Measurements from ENCODE around the gene SF3A2. TPM values are rescaled to one million over a fixed set of nuclear protein-coding genes. Genes with fewer than 3 reads are reported as not detected.

SF3A2 gene
- total and polyA plus RNA-seq, 2 donors (not counting 3 experiments of a cell fraction or from before 2014, with no cell fraction given): 21.5 to 164 TPM

GRCh38 chr19:2260341-2260805 is 23.7 kb downstream of the SF3A2 start:
- Histone ChIP-seq H3K9me1 (replicated peaks; ENCODE audit: control insufficient read depth, extremely low read depth, insufficient read depth, low read length) (no peaks in the 10 kb centered on the region), H2AFZ (ENCODE audit: low read depth, low read length) (no peak overlapping the region), H3K4me3 (replicated peaks in 1 of 3; ENCODE audit: insufficient read depth in 1 of 3, low read depth in 1 of 3, low read length in 3 of 3) (no peak overlapping the region), H3K9ac (replicated peaks; ENCODE audit: extremely low read depth, insufficient read depth, low read length) (no peak overlapping the region), H3K79me2 (ENCODE audit: control insufficient read depth, insufficient read depth, low read length) (no peaks in the 10 kb centered on the region), H3K27me3 (ENCODE audit: control insufficient read depth in 2 of 2, insufficient read depth in 2 of 2, low read length in 2 of 2) (no peaks in the 10 kb centered on the region), H3K27ac (ENCODE audit: insufficient read depth, low read depth, low read length) (no peak overlapping the region), H4K20me1 (replicated peaks; ENCODE audit: control insufficient read depth, extremely low read depth, insufficient read depth, low read length) (no peaks in the 10 kb centered on the region), H3K4me2 (ENCODE audit: insufficient read depth, low read length) (no peak overlapping the region), H3K36me3 (ENCODE audit: control insufficient read depth in 2 of 2, extremely low read depth in 1 of 2, insufficient read depth in 2 of 2, low read length in 2 of 2) (no peaks in the 10 kb centered on the region), H3K9me3 (replicated peaks; ENCODE audit: control insufficient read depth, insufficient read depth, low read length) (no peaks in the 10 kb centered on the region), H3K4me1 (ENCODE audit: control insufficient read depth, extremely low read depth, insufficient read depth, low read length) (no peaks in the 10 kb centered on the region)
- intact Hi-C loops (cut with micrococcal nuclease) (no loop called here), dilution Hi-C loops (cut with MboI; ENCODE audit: extremely low pct_ligation_motif_present, low sequenced_read_pairs) (no loop called here)
- ChIA-PET POLR2A (no interaction called here), CTCF (interaction anchor here (1.2 to 3.0 kb wide), 7 partner anchors 9 to 377 kb away, joined by 3 to 40 read pairs (median 7); no protein-coding TSS in a partner anchor)
- DNase-seq (ENCODE audit: low read depth, low spot score): no peak
- TF ChIP-seq POLR2AphosphoS5 (IDR thresholded peaks at IDR 0.05; ENCODE audit: insufficient read depth, low read depth, low read length) (no peak), JUN (IDR thresholded peaks at IDR 0.05; ENCODE audit: borderline replicate concordance, insufficient read depth, insufficient read length, low read depth) (no peak), FOS (IDR thresholded peaks at IDR 0.05; ENCODE audit: borderline replicate concordance, insufficient read depth, low read length) (no peak), GATA2 (IDR thresholded peaks at IDR 0.05; ENCODE audit: insufficient read depth, insufficient read length, low read depth, low read length) (no peak), MYC (IDR thresholded peaks at IDR 0.05; ENCODE audit: low read depth, low read length) (no peak), EZH2 (IDR thresholded peaks at IDR 0.05; ENCODE audit: borderline replicate concordance, low read depth, low read length, severe bottlenecking) (no peak), POLR2A (IDR thresholded peaks at IDR 0.05; ENCODE audit: low read depth, low read length) (no peak)
- TF ChIP-seq, protein P1, sequence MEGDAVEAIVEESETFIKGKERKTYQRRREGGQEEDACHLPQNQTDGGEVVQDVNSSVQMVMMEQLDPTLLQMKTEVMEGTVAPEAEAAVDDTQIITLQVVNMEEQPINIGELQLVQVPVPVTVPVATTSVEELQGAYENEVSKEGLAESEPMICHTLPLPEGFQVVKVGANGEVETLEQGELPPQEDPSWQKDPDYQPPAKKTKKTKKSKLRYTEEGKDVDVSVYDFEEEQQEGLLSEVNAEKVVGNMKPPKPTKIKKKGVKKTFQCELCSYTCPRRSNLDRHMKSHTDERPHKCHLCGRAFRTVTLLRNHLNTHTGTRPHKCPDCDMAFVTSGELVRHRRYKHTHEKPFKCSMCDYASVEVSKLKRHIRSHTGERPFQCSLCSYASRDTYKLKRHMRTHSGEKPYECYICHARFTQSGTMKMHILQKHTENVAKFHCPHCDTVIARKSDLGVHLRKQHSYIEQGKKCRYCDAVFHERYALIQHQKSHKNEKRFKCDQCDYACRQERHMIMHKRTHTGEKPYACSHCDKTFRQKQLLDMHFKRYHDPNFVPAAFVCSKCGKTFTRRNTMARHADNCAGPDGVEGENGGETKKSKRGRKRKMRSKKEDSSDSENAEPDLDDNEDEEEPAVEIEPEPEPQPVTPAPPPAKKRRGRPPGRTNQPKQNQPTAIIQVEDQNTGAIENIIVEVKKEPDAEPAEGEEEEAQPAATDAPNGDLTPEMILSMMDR (IDR thresholded peaks at IDR 0.05; ENCODE audit: extremely low read depth in 1 of 2, insufficient read depth in 1 of 2, low read depth in 1 of 2, low read length in 2 of 2): no peak
- TF ChIP-seq, protein P2, sequence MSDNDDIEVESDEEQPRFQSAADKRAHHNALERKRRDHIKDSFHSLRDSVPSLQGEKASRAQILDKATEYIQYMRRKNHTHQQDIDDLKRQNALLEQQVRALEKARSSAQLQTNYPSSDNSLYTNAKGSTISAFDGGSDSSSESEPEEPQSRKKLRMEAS (IDR thresholded peaks at IDR 0.05; ENCODE audit: insufficient read depth, insufficient read length): no peak
- no peak for FAIRE-seq
- no TSS peak for BruUV-seq (replicated peaks)

All from endothelial cell of umbilical vein (primary cell).